HEK293T (cell line): Measurements from ENCODE around the gene MCCD1.

Experiments
- ARNT ChIP-seq: fragments of 450-650 bp; IDR thresholded peaks from 2 replicates; pipeline ENCODE4 v1.6.1; 2017; ENCODE audit warnings: mild to moderate bottlenecking
- CTBP1 ChIP-seq: fragments of 450-650 bp; IDR thresholded peaks from 2 replicates; pipeline ENCODE4 v1.6.1; 2016; ENCODE audit warnings: borderline replicate concordance
- ELF4 ChIP-seq: fragments of 450-650 bp; IDR thresholded peaks from 2 replicates; pipeline ENCODE4 v1.6.1; 2017; ENCODE audit warnings: antibody characterized with exemption
- FOXA1 ChIP-seq: fragments of 450-650 bp; IDR thresholded peaks from 2 replicates; pipeline ENCODE4 v1.6.1; 2016; ENCODE audit warnings: mild to moderate bottlenecking
- FOXK2 ChIP-seq: fragments of 450-650 bp; IDR thresholded peaks from 2 replicates; pipeline ENCODE4 v1.6.1; 2016; ENCODE audit warnings: mild to moderate bottlenecking
- FOXM1 ChIP-seq: fragments of 450-650 bp; IDR thresholded peaks from 2 replicates; pipeline ENCODE4 v1.6.1; 2017; ENCODE audit warnings: mild to moderate bottlenecking, borderline replicate concordance
- HDGF ChIP-seq: fragments of 450-650 bp; IDR thresholded peaks from 2 replicates; pipeline ENCODE4 v1.6.1; 2017; ENCODE audit warnings: antibody characterized with exemption, borderline replicate concordance
- L3MBTL2 ChIP-seq: fragments of 450-650 bp; conservative IDR thresholded peaks from 2 replicates; pipeline ENCODE4 v1.6.1; 2016; ENCODE audit warnings: mild to moderate bottlenecking
- SP1 ChIP-seq: fragments of 450-650 bp; IDR thresholded peaks from 2 replicates; pipeline ENCODE4 v1.6.1; 2017
- SUZ12 ChIP-seq: fragments of 450-650 bp; IDR thresholded peaks from 2 replicates; pipeline ENCODE4 v1.6.1; 2016; ENCODE audit warnings: mild to moderate bottlenecking
- TARDBP ChIP-seq: fragments of 450-650 bp; IDR thresholded peaks from 2 replicates; pipeline ENCODE4 v1.6.1; 2016
- ZNF384 ChIP-seq: fragments of 450-650 bp; IDR thresholded peaks from 2 replicates; pipeline ENCODE4 v1.6.1; 2016

- TF ChIP-seq FOXM1: no peak
- TF ChIP-seq FOXK2: no peak
- TF ChIP-seq ARNT: no peak
- no peak for TF ChIP-seq ZNF384
- no peak for TF ChIP-seq TARDBP
- TF ChIP-seq FOXA1: no peak
- TF ChIP-seq SUZ12: no peak
- TF ChIP-seq SP1: no peak
- no peak for TF ChIP-seq HDGF
- no peak for TF ChIP-seq ELF4
- TF ChIP-seq L3MBTL2: no peak
- TF ChIP-seq CTBP1: no peak
Measured at GRCh38 chr6:31489086-31489485, 39.7 kb upstream of the MCCD1 start.
